Ovary (tissue), 3 donors: Measurements from ENCODE around the gene SH2B3.

Source experiments
- EP300 ChIP-seq: sonication (generic); formaldehyde crosslinking; IDR thresholded peaks from one replicate; pipeline ENCODE4 v1.6.1; 2017; ENCODE audit warnings: antibody characterized with exemption
- TF ChIP-seq, protein P1 (sequence below), 3 donors: fragments of 450-650 bp in 2 of 3; fragments of 200-600 bp in 1 of 3; IDR thresholded peaks; one replicate each; pipeline versions ENCODE4 v1.5.1 to v1.8.0; 2016 to 2022; ENCODE audit warnings: antibody characterized with exemption in 3 of 3, mild to moderate bottlenecking in 1 of 3
- donor health status: DM: no; HTN: no; CAD: no.

DNA sequence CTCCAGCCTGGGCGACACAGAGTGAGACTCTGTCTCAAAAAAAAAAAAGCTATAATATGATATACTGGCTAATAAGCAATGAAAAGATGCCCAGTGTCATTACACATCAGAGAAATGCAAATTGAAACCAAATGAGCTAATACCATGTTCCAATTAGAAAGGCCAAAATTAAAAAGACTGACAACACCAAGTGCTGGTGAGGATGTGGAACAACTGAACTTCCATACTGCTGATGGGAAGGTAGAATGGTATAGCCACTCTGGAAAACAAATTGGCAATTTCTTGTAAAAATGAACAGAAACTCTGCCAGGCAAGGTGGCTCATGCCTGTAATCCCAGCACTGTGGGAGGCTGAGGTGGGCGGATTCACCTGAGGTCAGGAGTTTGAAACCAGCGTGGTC lies 28.3 kb upstream of the SH2B3 start:
- TF ChIP-seq, protein P1, sequence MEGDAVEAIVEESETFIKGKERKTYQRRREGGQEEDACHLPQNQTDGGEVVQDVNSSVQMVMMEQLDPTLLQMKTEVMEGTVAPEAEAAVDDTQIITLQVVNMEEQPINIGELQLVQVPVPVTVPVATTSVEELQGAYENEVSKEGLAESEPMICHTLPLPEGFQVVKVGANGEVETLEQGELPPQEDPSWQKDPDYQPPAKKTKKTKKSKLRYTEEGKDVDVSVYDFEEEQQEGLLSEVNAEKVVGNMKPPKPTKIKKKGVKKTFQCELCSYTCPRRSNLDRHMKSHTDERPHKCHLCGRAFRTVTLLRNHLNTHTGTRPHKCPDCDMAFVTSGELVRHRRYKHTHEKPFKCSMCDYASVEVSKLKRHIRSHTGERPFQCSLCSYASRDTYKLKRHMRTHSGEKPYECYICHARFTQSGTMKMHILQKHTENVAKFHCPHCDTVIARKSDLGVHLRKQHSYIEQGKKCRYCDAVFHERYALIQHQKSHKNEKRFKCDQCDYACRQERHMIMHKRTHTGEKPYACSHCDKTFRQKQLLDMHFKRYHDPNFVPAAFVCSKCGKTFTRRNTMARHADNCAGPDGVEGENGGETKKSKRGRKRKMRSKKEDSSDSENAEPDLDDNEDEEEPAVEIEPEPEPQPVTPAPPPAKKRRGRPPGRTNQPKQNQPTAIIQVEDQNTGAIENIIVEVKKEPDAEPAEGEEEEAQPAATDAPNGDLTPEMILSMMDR (IDR thresholded peaks at IDR 0.05) = no peak
- TF ChIP-seq EP300 = no peak
